ENCODE data around the gene GRM7.

Gene GRM7

GRCh38 chr3:7400360-7400759 lies 539.4 kb downstream of the GRM7 start:
- DNase-seq (ENCODE audit: low spot score) = no peak

- no peak for DNase-seq (ENCODE audit: low spot score)
Measured at GRCh38 chr3:7401418-7401817, 540.5 kb downstream of the GRM7 start.

DNA sequence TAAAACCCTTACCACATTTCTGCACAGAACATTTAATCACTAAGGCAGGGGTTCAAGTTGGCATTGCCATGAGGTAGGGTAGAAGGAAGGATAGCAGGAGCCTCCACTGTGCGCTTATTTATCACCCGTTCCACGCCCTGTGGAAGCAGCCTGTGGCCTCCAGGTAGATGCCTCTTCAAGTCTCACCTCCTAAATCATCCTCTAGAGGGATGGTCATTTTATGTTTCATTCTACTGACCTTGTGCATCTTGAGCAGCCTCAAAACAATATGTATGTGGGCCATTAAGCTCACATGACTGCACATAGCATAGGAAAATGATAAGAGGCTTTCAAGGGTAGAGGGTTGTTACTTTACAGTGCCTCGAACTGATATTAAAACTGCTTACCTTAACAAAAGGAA lies 546.2 kb downstream of the GRM7 start:
- DNase-seq (ENCODE audit: low spot score) = no peak

DNA sequence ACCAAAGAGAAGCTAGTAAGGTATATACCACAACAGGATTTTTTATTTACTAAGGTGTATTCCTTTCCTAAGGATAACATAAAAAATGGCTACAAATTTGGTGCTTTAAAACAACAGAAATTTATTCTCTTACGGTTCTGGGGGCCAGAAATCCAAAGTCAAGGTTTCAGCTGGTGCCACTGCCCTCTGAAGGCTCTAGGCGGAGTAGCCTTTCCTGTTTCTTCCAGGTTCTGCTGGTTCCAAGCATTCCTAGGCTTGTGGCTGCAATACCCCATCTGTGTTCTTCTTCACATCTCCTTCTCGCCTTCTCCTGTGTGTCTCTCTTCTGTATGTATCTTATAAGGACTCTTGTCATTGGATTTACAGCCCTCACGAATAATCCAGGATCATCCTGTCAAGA lies 549.9 kb downstream of the GRM7 start:
- DNase-seq (ENCODE audit: low spot score) = no peak

DNA sequence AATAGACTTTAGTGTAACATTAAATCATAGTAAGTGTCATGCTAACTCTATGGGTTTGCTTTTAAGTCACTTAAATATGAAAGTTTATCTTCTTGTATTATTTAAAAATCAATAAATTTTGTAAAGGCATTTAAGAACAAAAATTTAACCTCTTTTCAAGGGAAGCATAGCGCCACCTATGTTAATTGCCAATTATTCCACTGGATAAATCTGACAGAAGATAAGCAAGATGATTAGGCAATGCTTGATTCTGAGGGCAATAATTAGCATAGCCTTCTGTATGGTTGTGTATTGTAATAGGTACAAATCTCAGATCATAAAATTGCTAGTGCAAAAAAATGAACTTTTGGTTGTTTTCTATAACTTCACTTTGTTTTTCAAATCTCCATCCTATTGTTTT lies 560.1 kb downstream of the GRM7 start:
- DNase-seq (ENCODE audit: low spot score) = no peak

GRCh38 chr3:7423036-7423435 lies 562.1 kb downstream of the GRM7 start:
- no peak for DNase-seq (ENCODE audit: low spot score)

DNA sequence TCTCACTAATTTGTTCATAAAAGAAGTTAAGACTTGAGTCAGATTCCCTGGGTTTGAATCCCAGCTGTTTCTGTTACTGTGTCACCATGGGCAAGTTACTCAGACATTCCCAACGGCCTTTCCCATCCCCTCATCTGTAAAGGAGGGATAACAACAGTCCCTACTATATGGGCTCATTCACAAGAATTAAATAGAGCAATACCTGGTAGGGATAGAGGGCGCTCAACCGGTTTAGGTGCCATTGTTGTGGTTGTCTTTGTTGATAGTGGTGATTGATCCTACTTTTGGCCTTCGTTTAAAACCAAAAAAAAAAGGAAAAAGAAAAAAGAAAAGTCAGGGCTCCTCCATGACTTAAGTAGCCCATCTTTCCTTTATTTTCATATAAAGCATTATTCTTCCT lies 563.1 kb downstream of the GRM7 start:
- no peak for DNase-seq (ENCODE audit: low spot score)

- no peak for DNase-seq (ENCODE audit: low spot score)
Measured at GRCh38 chr3:7428206-7428718, 567.3 kb downstream of the GRM7 start.

DNA sequence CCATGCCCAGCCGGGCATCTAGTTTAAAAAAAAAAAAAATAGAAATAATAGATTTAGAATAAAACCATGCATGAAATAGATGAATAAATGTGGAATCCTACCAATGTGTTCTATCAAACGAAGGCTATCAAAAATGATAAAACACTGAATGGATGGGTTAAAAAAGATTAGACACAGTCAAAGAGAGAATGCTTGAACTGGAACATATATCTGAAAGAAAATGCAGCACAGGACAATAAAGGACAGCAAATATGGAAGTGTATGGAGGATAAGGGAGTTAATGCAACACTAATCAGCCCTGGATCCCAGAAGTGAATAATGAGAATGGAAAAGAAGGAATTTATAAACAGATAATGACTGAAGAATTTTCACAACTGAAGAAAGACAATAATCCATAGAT lies 571.7 kb downstream of the GRM7 start:
- no peak for DNase-seq (ENCODE audit: low spot score)

DNA sequence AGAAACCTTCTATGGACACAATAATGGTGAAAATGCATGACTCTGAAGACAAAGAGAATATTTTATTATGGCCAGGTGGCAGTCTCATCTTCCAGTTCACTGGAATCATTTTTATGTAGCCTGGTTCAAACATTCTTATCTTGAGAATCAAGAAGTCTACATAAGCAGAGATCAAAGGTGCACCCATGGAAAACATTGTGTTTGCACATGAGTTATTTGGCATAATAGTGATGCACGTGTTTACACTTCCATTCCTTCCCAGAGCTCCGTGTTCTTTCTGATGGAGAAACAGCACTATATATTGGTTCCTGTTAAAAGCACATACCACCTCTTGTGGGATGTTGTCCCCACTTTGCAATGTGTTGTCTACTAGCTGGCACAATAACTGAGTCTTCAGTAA lies 572.2 kb downstream of the GRM7 start:
- DNase-seq (ENCODE audit: low spot score) = no peak

DNA sequence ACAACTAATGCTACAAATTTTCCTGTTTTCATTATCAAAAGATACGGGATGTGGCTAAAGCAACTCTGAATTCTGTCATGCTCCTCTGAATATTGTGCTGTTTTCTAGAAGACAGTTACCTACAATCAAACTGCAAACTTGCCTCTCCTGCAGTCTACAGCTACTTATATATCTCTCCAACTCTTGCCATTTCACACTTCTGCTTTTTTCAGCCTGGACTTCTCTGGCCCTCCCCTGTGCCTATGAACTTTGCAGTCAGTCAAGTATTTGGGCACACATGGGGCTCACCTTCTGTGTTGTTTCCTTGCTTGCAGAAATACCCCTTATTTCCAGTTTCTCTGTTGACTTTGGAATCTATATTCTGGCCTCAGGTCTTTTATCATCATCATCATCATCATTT lies 575.6 kb downstream of the GRM7 start:
- no peak for DNase-seq (ENCODE audit: low spot score)

- no peak for DNase-seq (ENCODE audit: low spot score)
Measured at GRCh38 chr3:7437231-7437630, 576.3 kb downstream of the GRM7 start.

GRCh38 chr3:7439101-7439680 lies 578.3 kb downstream of the GRM7 start:
- no peak for DNase-seq (ENCODE audit: low spot score)

- no peak for DNase-seq (ENCODE audit: low spot score)
Measured at GRCh38 chr3:7444886-7445285, 584.0 kb downstream of the GRM7 start.

GRCh38 chr3:7445331-7445730 lies 584.4 kb downstream of the GRM7 start:
- DNase-seq (ENCODE audit: low spot score) = no peak

DNA sequence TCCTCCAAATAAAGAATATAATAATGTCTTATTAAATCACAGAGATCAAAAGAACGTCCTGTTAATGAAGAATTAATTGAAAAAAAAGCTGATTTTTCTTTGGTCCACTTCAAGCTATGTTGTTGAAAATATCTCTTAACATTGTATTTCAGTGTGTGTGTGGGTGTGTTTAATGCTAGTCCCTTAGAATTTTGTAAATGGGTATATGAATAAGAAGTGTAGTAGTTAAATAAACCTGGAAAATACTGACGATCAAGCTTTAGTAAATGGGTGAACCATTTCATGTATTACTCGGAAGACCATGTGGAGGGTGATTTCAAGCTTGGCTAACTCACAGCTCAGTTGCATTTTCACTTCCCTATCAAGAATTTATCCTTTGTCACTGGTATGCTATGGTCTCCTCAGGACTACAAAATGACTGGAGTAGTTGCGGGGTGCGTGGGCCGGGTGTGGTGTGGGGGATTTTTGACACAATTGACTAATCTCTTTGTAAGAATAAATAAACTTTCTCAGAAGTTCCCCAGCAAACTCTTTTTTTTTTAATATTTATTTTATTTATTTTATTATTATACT lies 586.4 kb downstream of the GRM7 start:
- no peak for DNase-seq (ENCODE audit: low spot score)

GRCh38 chr3:7456386-7456785 lies 595.5 kb downstream of the GRM7 start:
- DNase-seq (ENCODE audit: low spot score) = no peak

DNA sequence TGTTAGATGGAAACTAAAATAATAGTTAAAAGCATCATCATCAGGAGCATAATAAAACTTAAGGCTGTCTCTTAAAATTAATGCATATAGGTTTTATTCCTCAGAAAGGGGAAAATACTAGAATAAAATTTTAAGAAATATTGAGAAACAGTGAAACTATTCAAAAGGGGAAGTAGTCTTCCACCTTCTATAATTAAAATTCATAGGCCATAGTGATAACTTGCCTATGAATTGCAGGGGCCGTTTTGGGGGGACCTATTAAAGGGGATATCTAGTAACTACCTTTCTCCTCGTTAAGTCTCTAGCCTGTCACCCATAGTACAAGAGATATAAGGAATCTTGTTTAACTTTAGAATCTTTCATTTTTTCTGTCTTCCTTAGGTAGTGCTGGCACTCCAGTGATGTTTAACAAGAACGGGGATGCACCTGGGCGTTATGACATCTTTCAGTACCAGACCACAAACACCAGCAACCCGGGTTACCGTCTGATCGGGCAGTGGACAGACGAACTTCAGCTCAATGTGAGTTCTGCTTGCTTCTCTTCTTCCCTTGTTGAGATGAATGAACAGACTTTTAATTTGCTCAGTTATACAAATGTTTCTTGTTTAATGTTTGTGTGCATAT lies 600.4 kb downstream of the GRM7 start:
- DNase-seq (ENCODE audit: low spot score) = no peak

- DNase-seq (ENCODE audit: low spot score) = no peak
Measured at GRCh38 chr3:7469866-7470265, 609.0 kb downstream of the GRM7 start.

GRCh38 chr3:7484636-7485035 lies 623.7 kb downstream of the GRM7 start:
- DNase-seq (ENCODE audit: low spot score) = no peak

DNA sequence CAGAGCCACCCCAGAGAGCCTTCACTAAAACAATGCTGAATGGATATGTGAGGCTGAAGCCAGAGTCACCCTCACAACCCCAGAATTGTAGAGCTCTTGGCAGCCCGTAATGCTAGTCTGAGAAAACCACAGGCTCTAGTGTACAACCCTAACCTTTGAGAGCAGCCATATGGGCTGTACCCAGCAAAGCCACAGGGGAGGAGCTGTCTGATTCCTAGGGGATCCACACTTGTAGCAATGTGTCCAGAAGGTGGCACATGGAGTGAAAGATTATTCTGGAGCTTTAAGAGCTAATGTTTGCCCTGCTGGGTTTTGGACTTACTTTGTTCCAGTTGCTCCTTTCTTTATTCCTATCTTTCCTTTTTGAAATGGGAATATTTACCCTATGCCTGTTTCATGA lies 626.8 kb downstream of the GRM7 start:
- no peak for DNase-seq (ENCODE audit: low spot score)

- no peak for DNase-seq (ENCODE audit: low spot score)
Measured at GRCh38 chr3:7489417-7489816, 628.5 kb downstream of the GRM7 start.

GRCh38 chr3:7498715-7499114 lies 637.8 kb downstream of the GRM7 start:
- DNase-seq (ENCODE audit: low spot score) = no peak

GRCh38 chr3:7503431-7503830 lies 642.5 kb downstream of the GRM7 start:
- DNase-seq (ENCODE audit: low spot score) = no peak
